K562 (cell line): ENCODE results near the gene FOXP4. TPM values are rescaled to one million over a fixed set of nuclear protein-coding genes. Genes with fewer than 3 reads are reported as not detected.

Experiments
- ADNP ChIP-seq: fragments of 200-800 bp; sonication (Bioruptor generic); IDR thresholded peaks from 2 replicates; pipeline ENCODE4 v1.6.1; 2016; ENCODE audit warnings: missing genetic modification characterization, missing compliant biosample characterization
- BCOR ChIP-seq: fragments of 450-650 bp; IDR thresholded peaks from 2 replicates; pipeline ENCODE4 v1.6.1; 2016
- CBFB ChIP-seq: sonication (generic); formaldehyde crosslinking; IDR thresholded peaks from 2 replicates; pipeline ENCODE4 v1.4.0; 2020; ENCODE audit warnings: mild to moderate bottlenecking, missing genetic modification reagents
- ESRRA ChIP-seq: fragments of 450-650 bp; IDR thresholded peaks from 2 replicates; pipeline ENCODE4 v1.6.1; 2014; ENCODE audit warnings: low read depth, mild to moderate bottlenecking, moderate library complexity, borderline replicate concordance
- HDAC2 ChIP-seq: fragments of 450-650 bp; IDR thresholded peaks from 2 replicates; pipeline ENCODE4 v1.6.1; 2016; ENCODE audit warnings: mild to moderate bottlenecking
- HIVEP1 ChIP-seq: fragments of 250-450 bp; sonication (Bioruptor Pico); IDR thresholded peaks from 2 replicates; pipeline ENCODE4 v1.4.0; 2020; ENCODE audit warnings: mild to moderate bottlenecking
- KAT7 ChIP-seq: sonication (generic); formaldehyde crosslinking; IDR thresholded peaks from 2 replicates; pipeline ENCODE4 v1.8.0; 2022; ENCODE audit warnings: missing genetic modification reagents, mild to moderate bottlenecking, borderline replicate concordance
- KDM1A ChIP-seq, 2 experiments: fragments of 450-650 bp; IDR thresholded peaks; 2 replicates each; pipeline ENCODE4 v1.6.1; 2016; ENCODE audit warnings: mild to moderate bottlenecking in 2 of 2
- NFE2 ChIP-seq: IDR thresholded peaks from 2 replicates; pipeline ENCODE4 v1.6.1; 2014; ENCODE audit warnings: antibody characterized with exemption, low read depth
- NR2C2 ChIP-seq, 2 experiments: fragments of 200-800 bp in 1 of 2; sonication (Bioruptor generic) in 1 of 2; sonication (generic) in 1 of 2; formaldehyde crosslinking in 1 of 2; IDR thresholded peaks; 2 replicates each; pipeline versions ENCODE4 v1.6.1 to v1.8.0; 2016 to 2022; ENCODE audit warnings: mild to moderate bottlenecking in 1 of 2, missing compliant biosample characterization in 1 of 2, missing genetic modification characterization in 1 of 2, missing genetic modification reagents in 1 of 2
- PHF8 ChIP-seq: fragments of 200-600 bp; sonication (generic); IDR thresholded peaks from 2 replicates; pipeline ENCODE4 v1.6.1; 2012; ENCODE audit warnings: mixed run types, mild to moderate bottlenecking, inconsistent platforms, low read length, moderate library complexity, borderline replicate concordance
- SMARCA5 ChIP-seq: fragments of 450-650 bp; IDR thresholded peaks from 2 replicates; pipeline ENCODE4 v1.6.1; 2016
- STAG1 ChIP-seq: sonication (generic); formaldehyde crosslinking; IDR thresholded peaks from 2 replicates; pipeline ENCODE4 v1.5.0; 2020; ENCODE audit warnings: missing genetic modification reagents, borderline replicate concordance
- TAF7 ChIP-seq: fragments of 450-650 bp; IDR thresholded peaks from 2 replicates; pipeline ENCODE4 v1.6.1; 2016; ENCODE audit warnings: missing genetic modification characterization, missing compliant biosample characterization
- ZC3H4 ChIP-seq: sonication (generic); formaldehyde crosslinking; IDR thresholded peaks from 2 replicates; pipeline ENCODE4 v1.9.0; 2021; ENCODE audit warnings: missing genetic modification reagents, borderline replicate concordance
- ZNF165 ChIP-seq: fragments of 250-450 bp; sonication (Bioruptor Pico); IDR thresholded peaks from 2 replicates; pipeline ENCODE4 v1.4.0; 2020; ENCODE audit warnings: borderline replicate concordance
- ZNF316 ChIP-seq: fragments of 450-650 bp; IDR thresholded peaks from 2 replicates; pipeline ENCODE4 v1.6.1; 2016
- ZNF699 ChIP-seq: fragments of 250-450 bp; sonication (Bioruptor Pico); IDR thresholded peaks from 2 replicates; pipeline ENCODE4 v1.8.0; 2021; ENCODE audit warnings: mild to moderate bottlenecking, moderate library complexity; ENCODE audit not compliant: insufficient replicate concordance
- polyA plus RNA-seq, 8 experiments: library from polyadenylated mRNA; depleted of rRNA in 4 of 8; stranded (reverse) in 5 of 8; unstranded in 3 of 8; fragments of >200 nt; fragmentation: Nextera tagmentation in 2 of 8; fragmentation: Illumina TruSeq in 1 of 8; extraction: Ambion mirVana in 2 of 8; extraction: Trizol in 1 of 8; gene quantifications; 2 replicates each; pipeline versions ENCODE4 v1.2.1 to v1.2.3, GENCODE V29; 2011 to 2014; ENCODE audit warnings: inconsistent platforms in 1 of 8, missing spikeins in 1 of 8
- total RNA-seq, 7 experiments: library from RNA; depleted of rRNA in 6 of 7; stranded (reverse); fragments of >200 nt in 6 of 7; fragmentation: Illumina TruSeq in 2 of 7; extraction: Trizol in 2 of 7; gene quantifications; 2 replicates each; pipeline versions ENCODE4 v1.2.1 to v1.2.3, GENCODE V29; 2011 to 2021; ENCODE audit warnings: low replicate concordance in 1 of 7
- TF ChIP-seq, protein P1 (sequence below): sonication (generic); formaldehyde crosslinking; IDR thresholded peaks from 2 replicates; pipeline ENCODE4 v1.8.1; 2022; ENCODE audit warnings: missing genetic modification reagents

The FOXP4 gene
- total and polyA plus RNA-seq, 9 of the 15 experiments (the other 6 are each of a cell fraction or from before 2014, with no cell fraction given): 0.11 to 29.4 (median 2.3) TPM

DNA sequence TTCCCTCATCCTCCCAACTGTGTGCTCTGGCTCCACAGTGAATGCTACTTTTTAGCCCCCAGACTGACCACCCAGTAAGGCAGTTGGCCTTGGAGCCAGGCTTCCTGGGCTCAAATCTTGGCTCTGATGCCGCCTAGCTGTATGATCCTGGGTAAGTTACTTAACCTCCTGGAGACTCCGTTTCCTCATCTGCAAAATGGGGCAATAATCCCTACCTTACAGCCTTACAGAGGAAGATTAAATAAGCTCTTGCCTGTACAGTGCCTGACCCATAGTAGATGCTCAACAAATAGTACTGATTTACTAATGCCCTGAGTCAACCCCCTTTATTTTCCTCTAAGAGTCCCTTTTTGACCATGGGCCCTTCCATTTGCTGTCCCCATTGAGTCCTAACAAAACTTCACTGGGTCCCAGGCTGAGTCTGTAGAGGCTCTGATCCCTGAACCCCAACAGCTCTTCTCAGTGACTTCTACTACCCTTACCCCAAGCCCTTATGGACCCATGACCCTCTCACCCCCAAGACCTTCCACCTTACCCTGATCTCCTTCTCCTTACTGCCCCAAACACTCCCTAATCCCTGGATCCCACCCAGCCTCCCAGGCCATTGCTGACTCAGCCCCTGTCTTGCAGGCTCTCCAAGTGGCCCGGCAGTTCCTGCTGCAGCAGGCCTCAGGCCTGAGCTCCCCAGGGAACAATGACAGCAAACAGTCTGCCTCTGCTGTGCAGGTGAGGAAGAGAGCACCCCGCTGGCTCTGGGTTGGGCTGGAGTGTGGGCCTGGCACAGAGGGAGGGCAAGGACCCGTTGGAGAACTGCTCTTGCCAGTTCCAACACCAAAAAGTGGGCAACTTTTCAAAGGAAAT lies 31.4 kb downstream of the FOXP4 start (continued):
- TF ChIP-seq NFE2: no peak
- no peak; the same call in 1 of the 2 replicates for TF ChIP-seq PHF8
- TF ChIP-seq SMARCA5: peak; percentile 38; the same call in 1 of the 2 replicates
- no peak for TF ChIP-seq ZC3H4 (CRISPR knock-in tag)
- no peak for TF ChIP-seq CBFB (CRISPR knock-in tag)
- TF ChIP-seq NR2C2 (CRISPR knock-in tag; IDR thresholded peaks at IDR 0.05): no peak
- 0 out of 2 replicates have a peak, but pooled peaks have one; percentile 4 for TF ChIP-seq NR2C2 (tag; IDR thresholded peaks at IDR 0.05)
- no peak for TF ChIP-seq KAT7 (CRISPR knock-in tag)
- peak; percentile 89 for TF ChIP-seq BCOR
- peak; percentile 83 for TF ChIP-seq ZNF316
- peak; percentile 74 for TF ChIP-seq ESRRA
- TF ChIP-seq TAF7 (tag): 0 out of 2 replicates have a peak, but pooled peaks have one; percentile 8
- TF ChIP-seq ADNP: peak; percentile 81
- no peak for TF ChIP-seq ZNF699 (CRISPR knock-in tag)
- no peak for TF ChIP-seq STAG1 (CRISPR knock-in tag)
- TF ChIP-seq ZNF165 (CRISPR knock-in tag): no peak
- TF ChIP-seq HDAC2: 0 out of 2 replicates have a peak, but pooled peaks have one; percentile 51
- TF ChIP-seq, protein P1, sequence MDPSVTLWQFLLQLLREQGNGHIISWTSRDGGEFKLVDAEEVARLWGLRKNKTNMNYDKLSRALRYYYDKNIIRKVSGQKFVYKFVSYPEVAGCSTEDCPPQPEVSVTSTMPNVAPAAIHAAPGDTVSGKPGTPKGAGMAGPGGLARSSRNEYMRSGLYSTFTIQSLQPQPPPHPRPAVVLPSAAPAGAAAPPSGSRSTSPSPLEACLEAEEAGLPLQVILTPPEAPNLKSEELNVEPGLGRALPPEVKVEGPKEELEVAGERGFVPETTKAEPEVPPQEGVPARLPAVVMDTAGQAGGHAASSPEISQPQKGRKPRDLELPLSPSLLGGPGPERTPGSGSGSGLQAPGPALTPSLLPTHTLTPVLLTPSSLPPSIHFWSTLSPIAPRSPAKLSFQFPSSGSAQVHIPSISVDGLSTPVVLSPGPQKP (CRISPR knock-in tag): no peak
- TF ChIP-seq KDM1A (IDR thresholded peaks at IDR 0.05): peak in 1 of 2 experiments; percentile 72; a peak in 2 of 4 replicates
- TF ChIP-seq HIVEP1 (CRISPR knock-in tag): no peak
